Caco-2 (cell line): ENCODE results near the gene SYPL1. TPM values are rescaled to one million over a fixed set of nuclear protein-coding genes. Genes with fewer than 3 reads are reported as not detected.

ENCODE experiments used
- BruUV-seq: library from RNA; stranded (reverse); fragments of 400-500 nt; replicated peaks from 2 replicates; lab custom pipeline; 2021; lab: Mats Ljungman, UMichigan
- CTCF ChIA-PET: fragments of 300-600 bp; sonication (Branson Sonifier 250); formaldehyde crosslinking; loops from one replicate; lab custom pipeline; 2022; ENCODE audit warnings: antibody characterized with exemption; lab: Charles Lee
- POLR2A ChIA-PET: fragments of 300-600 bp; sonication (Branson Sonifier 250); formaldehyde crosslinking; loops from one replicate; lab custom pipeline; 2022; ENCODE audit warnings: antibody characterized with exemption; lab: Charles Lee
- DNase-seq, 2 experiments: peaks; one replicate each; pipeline versions ENCODE4 v3.0.0 to v3.0.0-alpha.2; 2020 to 2022
- H3K27me3 ChIP-seq: replicated peaks from 2 replicates; pipeline ENCODE4 v1.6.0; 2011; ENCODE audit warnings: low read length; ENCODE audit not compliant: control insufficient read depth, insufficient read depth
- H3K36me3 ChIP-seq: 2 replicates; pipeline ENCODE4 v1.5.1; 2011; ENCODE audit warnings: low read length; ENCODE audit not compliant: control insufficient read depth, insufficient read depth
- H3K4me1 ChIP-seq: fragments of 250-450 bp; sonication (Bioruptor Pico); 2 replicates; pipeline ENCODE4 v1.5.1; 2020; ENCODE audit warnings: mild to moderate bottlenecking
- H3K4me3 ChIP-seq: 2 replicates; pipeline ENCODE4 v1.5.1; 2011; ENCODE audit warnings: low read depth, mild to moderate bottlenecking, control low read depth, low read length
- H3K9me3 ChIP-seq: fragments of 250-450 bp; sonication (Bioruptor Pico); 2 replicates; pipeline ENCODE4 v1.5.1; 2020; ENCODE audit warnings: mild to moderate bottlenecking, moderate library complexity
- H3K27ac Mint-ChIP-seq: one replicate; pipeline ENCODE4 v1.8.0; 2022; ENCODE audit warnings: mixed read lengths; ENCODE audit not compliant: unreplicated experiment
- H3K27me3 Mint-ChIP-seq: one replicate; pipeline ENCODE4 v1.8.0; 2022; ENCODE audit warnings: mixed read lengths; ENCODE audit not compliant: insufficient read depth, unreplicated experiment
- H3K36me3 Mint-ChIP-seq: one replicate; pipeline ENCODE4 v1.8.0; 2022; ENCODE audit warnings: mild to moderate bottlenecking, mixed read lengths; ENCODE audit not compliant: insufficient read depth, unreplicated experiment
- H3K4me1 Mint-ChIP-seq: one replicate; pipeline ENCODE4 v1.8.0; 2022; ENCODE audit warnings: low read depth, mixed read lengths; ENCODE audit not compliant: unreplicated experiment
- H3K4me3 Mint-ChIP-seq: one replicate; pipeline ENCODE4 v1.8.0; 2022; ENCODE audit warnings: mild to moderate bottlenecking, moderate library complexity, mixed read lengths; ENCODE audit not compliant: unreplicated experiment
- H3K9me3 Mint-ChIP-seq: one replicate; pipeline ENCODE4 v1.8.0; 2022; ENCODE audit warnings: mixed read lengths; ENCODE audit not compliant: unreplicated experiment
- CTCF ChIP-seq, 2 experiments: fragments of 200-600 bp in 1 of 2; IDR thresholded peaks; 1 replicate in 1 of 2; 2 replicates in 1 of 2; pipeline versions ENCODE4 v1.5.1 to v1.8.0; 2011 to 2022; ENCODE audit warnings: antibody characterized with exemption in 1 of 2, control low read depth in 1 of 2, inconsistent platforms in 1 of 2, low read depth in 1 of 2, low read length in 1 of 2, mild to moderate bottlenecking in 1 of 2, moderate library complexity in 1 of 2; ENCODE audit not compliant: insufficient read depth in 1 of 2, severe bottlenecking in 1 of 2, unreplicated experiment in 1 of 2
- intact Hi-C: fragments of 100-400 bp; cut with micrococcal nuclease; formaldehyde crosslinking; loops from one replicate; pipeline ENCODE4 v1.10.0; 2022; ENCODE audit not compliant: unreplicated experiment
- total RNA-seq: library from RNA; stranded (reverse); gene quantifications from 2 replicates; pipeline ENCODE4 v1.2.3, GENCODE V29; 2022

SYPL1 gene
- total RNA-seq, 1 experiment from 2014 or later: 81.0 TPM

- H3K4me1 ChIP-seq: no peaks in the 10 kb centered on the region
- no peaks in the 10 kb centered on the region for H3K9me3 ChIP-seq
- no TSS peak for BruUV-seq
- H3K36me3 ChIP-seq: no peaks in the 10 kb centered on the region
- TF ChIP-seq CTCF (IDR thresholded peaks at IDR 0.05; ENCODE audit: insufficient read depth in 1 of 2, low read depth in 1 of 2, low read length in 1 of 2, severe bottlenecking in 1 of 2, unreplicated experiment in 1 of 2): no peak
- ChIA-PET CTCF (no interaction called here), POLR2A (no interaction called here)
- no peak overlapping the region for H3K4me3 ChIP-seq
- H3K27me3 Mint-ChIP-seq: no peaks in the 10 kb centered on the region
- H3K27ac Mint-ChIP-seq: no peak overlapping the region
- peaks cover 7% of the 10 kb centered on the region for H3K4me1 Mint-ChIP-seq
- no peak overlapping the region for H3K4me3 Mint-ChIP-seq
- peaks cover 5% of the 10 kb centered on the region for H3K36me3 Mint-ChIP-seq
- H3K27me3 ChIP-seq: no peaks in the 10 kb centered on the region
- DNase-seq: no peak
- no peaks in the 10 kb centered on the region for H3K9me3 Mint-ChIP-seq
- intact Hi-C loops: no loop called here
Measured at GRCh38 chr7:106134241-106134640, 22.1 kb upstream of the SYPL1 start.

GRCh38 chr7:106129291-106129690 is 17.2 kb upstream of the SYPL1 start:
- H3K27me3 ChIP-seq: no peaks in the 10 kb centered on the region
- H3K9me3 ChIP-seq: no peaks in the 10 kb centered on the region
- no peaks in the 10 kb centered on the region for H3K4me1 ChIP-seq
- H3K27ac Mint-ChIP-seq: no peak overlapping the region
- H3K4me3 ChIP-seq: no peak overlapping the region
- CTCF ChIA-PET: no interaction called here
- no peaks in the 10 kb centered on the region for H3K36me3 Mint-ChIP-seq
- H3K9me3 Mint-ChIP-seq: no peaks in the 10 kb centered on the region
- no peak overlapping the region for H3K4me3 Mint-ChIP-seq
- intact Hi-C loops: no loop called here
- POLR2A ChIA-PET: no interaction called here
- TF ChIP-seq CTCF (IDR thresholded peaks at IDR 0.05; ENCODE audit: insufficient read depth in 1 of 2, low read depth in 1 of 2, low read length in 1 of 2, severe bottlenecking in 1 of 2, unreplicated experiment in 1 of 2): no peak
- H3K27me3 Mint-ChIP-seq: no peaks in the 10 kb centered on the region
- H3K4me1 Mint-ChIP-seq: peaks cover 10% of the 10 kb centered on the region
- no peak for DNase-seq
- H3K36me3 ChIP-seq: no peaks in the 10 kb centered on the region
- BruUV-seq: no TSS peak

GRCh38 chr7:106128836-106129235 is 16.7 kb upstream of the SYPL1 start:
- no peaks in the 10 kb centered on the region for H3K36me3 ChIP-seq
- TF ChIP-seq CTCF (IDR thresholded peaks at IDR 0.05; ENCODE audit: insufficient read depth in 1 of 2, low read depth in 1 of 2, low read length in 1 of 2, severe bottlenecking in 1 of 2, unreplicated experiment in 1 of 2): no peak
- Mint-ChIP-seq H3K36me3 (no peaks in the 10 kb centered on the region), H3K9me3 (no peaks in the 10 kb centered on the region), H3K4me3 (no peak overlapping the region), H3K27me3 (no peaks in the 10 kb centered on the region), H3K27ac (no peak overlapping the region), H3K4me1 (peaks cover 10% of the 10 kb centered on the region)
- no peak overlapping the region for H3K4me3 ChIP-seq
- H3K27me3 ChIP-seq: no peaks in the 10 kb centered on the region
- no peaks in the 10 kb centered on the region for H3K4me1 ChIP-seq
- H3K9me3 ChIP-seq: no peaks in the 10 kb centered on the region
- intact Hi-C loops: no loop called here
- POLR2A ChIA-PET: no interaction called here
- no peak for DNase-seq
- BruUV-seq: no TSS peak
- CTCF ChIA-PET: no interaction called here
